DND-41 (cell line): Measurements from ENCODE around the gene DND1.

Experiments used
- EZH2 ChIP-seq: IDR thresholded peaks from 3 replicates; pipeline ENCODE4 v1.6.1; 2012; ENCODE audit warnings: borderline replicate concordance, low read depth, mild to moderate bottlenecking, moderate library complexity, low read length, inconsistent platforms; ENCODE audit not compliant: severe bottlenecking
- TF ChIP-seq, protein P1 (sequence below): IDR thresholded peaks from 2 replicates; pipeline ENCODE4 v1.5.1; 2012; ENCODE audit warnings: borderline replicate concordance, low read length, moderate library complexity, mild to moderate bottlenecking; ENCODE audit not compliant: poor library complexity, severe bottlenecking; ENCODE audit errors: extremely low read depth

DNA sequence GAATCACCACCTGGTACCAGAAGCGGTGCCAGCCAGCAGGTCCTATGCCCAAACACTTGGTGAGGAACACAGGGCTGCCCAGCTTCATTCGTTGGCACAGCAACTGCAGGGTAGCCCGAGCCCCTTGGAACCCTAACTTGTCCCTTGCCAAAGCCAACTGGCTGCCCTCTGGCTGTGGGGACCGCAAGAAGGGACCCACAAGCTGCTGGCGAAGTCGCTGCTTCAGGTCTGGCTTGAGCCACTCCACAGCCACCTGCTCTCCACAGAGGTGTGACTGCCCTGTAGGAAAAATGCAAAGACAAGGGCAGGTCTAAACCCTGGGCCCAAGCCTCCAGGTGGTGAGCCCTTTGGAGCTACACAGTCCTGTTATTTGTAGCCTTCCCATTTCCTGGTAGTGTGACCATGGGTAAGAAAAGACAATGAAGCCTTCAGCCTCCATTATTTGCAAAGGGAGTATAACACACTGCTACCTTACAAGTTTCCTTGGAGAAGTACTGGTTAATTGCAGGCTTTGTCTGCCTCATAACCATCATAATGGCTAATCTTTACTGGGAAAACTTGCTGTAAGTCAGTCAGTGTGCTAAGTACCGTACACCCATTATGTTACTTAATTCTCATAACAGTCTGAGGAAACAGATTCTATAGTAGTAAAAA, 1.8 kb downstream of the DND1 start:
- TF ChIP-seq, protein P1, sequence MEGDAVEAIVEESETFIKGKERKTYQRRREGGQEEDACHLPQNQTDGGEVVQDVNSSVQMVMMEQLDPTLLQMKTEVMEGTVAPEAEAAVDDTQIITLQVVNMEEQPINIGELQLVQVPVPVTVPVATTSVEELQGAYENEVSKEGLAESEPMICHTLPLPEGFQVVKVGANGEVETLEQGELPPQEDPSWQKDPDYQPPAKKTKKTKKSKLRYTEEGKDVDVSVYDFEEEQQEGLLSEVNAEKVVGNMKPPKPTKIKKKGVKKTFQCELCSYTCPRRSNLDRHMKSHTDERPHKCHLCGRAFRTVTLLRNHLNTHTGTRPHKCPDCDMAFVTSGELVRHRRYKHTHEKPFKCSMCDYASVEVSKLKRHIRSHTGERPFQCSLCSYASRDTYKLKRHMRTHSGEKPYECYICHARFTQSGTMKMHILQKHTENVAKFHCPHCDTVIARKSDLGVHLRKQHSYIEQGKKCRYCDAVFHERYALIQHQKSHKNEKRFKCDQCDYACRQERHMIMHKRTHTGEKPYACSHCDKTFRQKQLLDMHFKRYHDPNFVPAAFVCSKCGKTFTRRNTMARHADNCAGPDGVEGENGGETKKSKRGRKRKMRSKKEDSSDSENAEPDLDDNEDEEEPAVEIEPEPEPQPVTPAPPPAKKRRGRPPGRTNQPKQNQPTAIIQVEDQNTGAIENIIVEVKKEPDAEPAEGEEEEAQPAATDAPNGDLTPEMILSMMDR = no peak
- TF ChIP-seq EZH2 = no peak
